ENCODE results near the gene SNRPB2.

SNRPB2 gene

GRCh38 chr20:16710781-16711180 lies 19.0 kb upstream of the SNRPB2 start:
- H3K36me3 ChIP-seq (ENCODE audit: low read depth): no peaks in the 10 kb centered on the region
- H3K27me3 ChIP-seq (ENCODE audit: insufficient read depth, poor library complexity, severe bottlenecking): peaks cover 13% of the 10 kb centered on the region
- H3K27ac ChIP-seq (ENCODE audit: poor library complexity, severe bottlenecking): no peak overlapping the region
- DNase-seq (ENCODE audit: low spot score): no peak
- TF ChIP-seq CTCF (IDR thresholded peaks at IDR 0.05; ENCODE audit: poor library complexity, severe bottlenecking): no peak
- no peak for ATAC-seq (ENCODE audit: low read depth)
- no peaks in the 10 kb centered on the region for H3K9me3 ChIP-seq (ENCODE audit: severe bottlenecking)
- H3K4me3 ChIP-seq (ENCODE audit: severe bottlenecking): no peak overlapping the region
- H3K4me1 ChIP-seq (ENCODE audit: insufficient read depth, poor library complexity, severe bottlenecking): no peaks in the 10 kb centered on the region

- DNase-seq (ENCODE audit: low spot score) (no peak), ATAC-seq (ENCODE audit: low read depth) (no peak)
- no peaks in the 10 kb centered on the region for H3K4me1 ChIP-seq (ENCODE audit: insufficient read depth, poor library complexity, severe bottlenecking)
- no peaks in the 10 kb centered on the region for H3K36me3 ChIP-seq (ENCODE audit: low read depth)
- no peak overlapping the region for H3K4me3 ChIP-seq (ENCODE audit: severe bottlenecking)
- H3K9me3 ChIP-seq (ENCODE audit: severe bottlenecking): no peaks in the 10 kb centered on the region
- H3K27ac ChIP-seq (ENCODE audit: poor library complexity, severe bottlenecking): no peak overlapping the region
- TF ChIP-seq CTCF (IDR thresholded peaks at IDR 0.05; ENCODE audit: poor library complexity, severe bottlenecking): no peak
- peaks cover 13% of the 10 kb centered on the region for H3K27me3 ChIP-seq (ENCODE audit: insufficient read depth, poor library complexity, severe bottlenecking)
Observed at GRCh38 chr20:16711661-16712258, 18.1 kb upstream of the SNRPB2 start.

- Histone ChIP-seq H3K4me1 (ENCODE audit: insufficient read depth, poor library complexity, severe bottlenecking) (no peaks in the 10 kb centered on the region), H3K4me3 (ENCODE audit: severe bottlenecking) (no peak overlapping the region), H3K9me3 (ENCODE audit: severe bottlenecking) (no peaks in the 10 kb centered on the region), H3K27me3 (ENCODE audit: insufficient read depth, poor library complexity, severe bottlenecking) (peaks cover 16% of the 10 kb centered on the region), H3K27ac (ENCODE audit: poor library complexity, severe bottlenecking) (no peak overlapping the region), H3K36me3 (ENCODE audit: low read depth) (no peaks in the 10 kb centered on the region)
- ATAC-seq (ENCODE audit: low read depth) (no peak), DNase-seq (ENCODE audit: low spot score) (no peak)
- TF ChIP-seq CTCF (IDR thresholded peaks at IDR 0.05; ENCODE audit: poor library complexity, severe bottlenecking): no peak
Observed at GRCh38 chr20:16712511-16712947, 17.3 kb upstream of the SNRPB2 start.

- no peaks in the 10 kb centered on the region for H3K36me3 ChIP-seq (ENCODE audit: low read depth)
- no peak for DNase-seq (ENCODE audit: low spot score)
- H3K9me3 ChIP-seq (ENCODE audit: severe bottlenecking): no peaks in the 10 kb centered on the region
- H3K4me3 ChIP-seq (ENCODE audit: severe bottlenecking): no peak overlapping the region
- H3K4me1 ChIP-seq (ENCODE audit: insufficient read depth, poor library complexity, severe bottlenecking): no peaks in the 10 kb centered on the region
- H3K27me3 ChIP-seq (ENCODE audit: insufficient read depth, poor library complexity, severe bottlenecking): peaks cover 17% of the 10 kb centered on the region
- H3K27ac ChIP-seq (ENCODE audit: poor library complexity, severe bottlenecking): no peak overlapping the region
- no peak for ATAC-seq (ENCODE audit: low read depth)
- no peak for TF ChIP-seq CTCF (IDR thresholded peaks at IDR 0.05; ENCODE audit: poor library complexity, severe bottlenecking)
Observed at GRCh38 chr20:16713066-16713465, 16.8 kb upstream of the SNRPB2 start.

- no peak overlapping the region for H3K27ac ChIP-seq (ENCODE audit: poor library complexity, severe bottlenecking)
- no peak for ATAC-seq (ENCODE audit: low read depth)
- H3K9me3 ChIP-seq (ENCODE audit: severe bottlenecking): no peaks in the 10 kb centered on the region
- H3K27me3 ChIP-seq (ENCODE audit: insufficient read depth, poor library complexity, severe bottlenecking): peaks cover 17% of the 10 kb centered on the region
- H3K4me1 ChIP-seq (ENCODE audit: insufficient read depth, poor library complexity, severe bottlenecking): no peaks in the 10 kb centered on the region
- H3K4me3 ChIP-seq (ENCODE audit: severe bottlenecking): no peak overlapping the region
- no peak for DNase-seq (ENCODE audit: low spot score)
- no peaks in the 10 kb centered on the region for H3K36me3 ChIP-seq (ENCODE audit: low read depth)
- TF ChIP-seq CTCF (IDR thresholded peaks at IDR 0.05; ENCODE audit: poor library complexity, severe bottlenecking): no peak
Observed at GRCh38 chr20:16714242-16714641, 15.6 kb upstream of the SNRPB2 start.

Measured in RWPE2 (cell line).